K562 (cell line): Measurements from ENCODE around the gene HAP1. TPM values are rescaled to one million over a fixed set of nuclear protein-coding genes. Genes with fewer than 3 reads are reported as not detected.

Experiments used
- ATF1 ChIP-seq, 2 experiments: fragments of 450-650 bp in 1 of 2; IDR thresholded peaks; 2 replicates each; pipeline ENCODE4 v1.6.1; 2016; ENCODE audit warnings: missing compliant biosample characterization in 1 of 2, missing genetic modification characterization in 1 of 2
- CEBPG ChIP-seq, 3 experiments: fragments of 200-800 bp in 1 of 3; sonication (Bioruptor generic) in 1 of 3; sonication (generic) in 1 of 3; formaldehyde crosslinking in 1 of 3; IDR thresholded peaks in 2 of 3; conservative IDR thresholded peaks in 1 of 3; 2 replicates each; pipeline versions ENCODE4 v1.6.1 to v1.8.0; 2016 to 2022; ENCODE audit warnings: missing compliant biosample characterization in 2 of 3, missing genetic modification characterization in 2 of 3, mild to moderate bottlenecking in 1 of 3, missing genetic modification reagents in 1 of 3
- CHD1 ChIP-seq: fragments of 200-600 bp; sonication (generic); IDR thresholded peaks from one replicate; pipeline ENCODE4 v1.6.1; 2012; ENCODE audit warnings: mild to moderate bottlenecking, moderate library complexity, low read length, inconsistent platforms
- ETV1 ChIP-seq: fragments of 450-650 bp; conservative IDR thresholded peaks from 2 replicates; pipeline ENCODE4 v1.6.1; 2016; ENCODE audit warnings: missing genetic modification characterization, control low read depth, low read depth, missing compliant biosample characterization
- JUND ChIP-seq, 2 experiments: IDR thresholded peaks; 2 replicates in 1 of 2; 3 replicates in 1 of 2; pipeline ENCODE4 v1.6.1; 2011; ENCODE audit warnings: borderline replicate concordance in 2 of 2, low read depth in 2 of 2, low read length in 2 of 2, improper control_type of control experiment in 1 of 2, missing biosample characterization in 1 of 2, missing genetic modification characterization in 1 of 2, missing genetic modification reagents in 1 of 2
- KDM1A ChIP-seq, 2 experiments: fragments of 450-650 bp; IDR thresholded peaks; 2 replicates each; pipeline ENCODE4 v1.6.1; 2016; ENCODE audit warnings: mild to moderate bottlenecking in 2 of 2
- MIER1 ChIP-seq: fragments of 450-650 bp; IDR thresholded peaks from 2 replicates; pipeline ENCODE4 v1.6.1; 2016; ENCODE audit warnings: antibody characterized with exemption, mild to moderate bottlenecking, low read depth
- POLR2H ChIP-seq: IDR thresholded peaks from 2 replicates; pipeline ENCODE4 v1.6.1; 2016; ENCODE audit warnings: missing genetic modification characterization, low read depth, mild to moderate bottlenecking, control low read depth, missing compliant biosample characterization, moderate library complexity
- RAD51 ChIP-seq: fragments of 450-650 bp; IDR thresholded peaks from 2 replicates; pipeline ENCODE4 v1.7.1; 2016; ENCODE audit warnings: low read depth, mild to moderate bottlenecking, borderline replicate concordance
- RCOR1 ChIP-seq, 2 experiments: IDR thresholded peaks; 2 replicates each; pipeline ENCODE4 v1.6.1; 2012; ENCODE audit warnings: low read depth in 2 of 2, low read length in 2 of 2, borderline replicate concordance in 1 of 2, improper control_type of control experiment in 1 of 2
- SMAD2 ChIP-seq: fragments of 150-350 bp; IDR thresholded peaks from 2 replicates; pipeline ENCODE4 v1.6.1; 2014; ENCODE audit warnings: low read depth, mild to moderate bottlenecking, low read length
- TOE1 ChIP-seq, 2 experiments: fragments of 450-650 bp in 1 of 2; sonication (generic) in 1 of 2; formaldehyde crosslinking in 1 of 2; IDR thresholded peaks; 2 replicates each; pipeline versions ENCODE4 v1.7.1 to v1.8.0; 2016 to 2022; ENCODE audit warnings: borderline replicate concordance in 2 of 2, mild to moderate bottlenecking in 2 of 2, antibody characterized with exemption in 1 of 2, inconsistent platforms in 1 of 2, low read depth in 1 of 2, missing genetic modification reagents in 1 of 2, moderate library complexity in 1 of 2
- ZNF121 ChIP-seq: sonication (generic); formaldehyde crosslinking; conservative IDR thresholded peaks from 2 replicates; pipeline ENCODE4 v1.8.0; 2022; ENCODE audit warnings: missing genetic modification reagents
- ZNF124 ChIP-seq: sonication (generic); formaldehyde crosslinking; IDR thresholded peaks from 2 replicates; pipeline ENCODE4 v1.8.1; 2022; ENCODE audit warnings: missing genetic modification reagents
- ZNF174 ChIP-seq: fragments of 250-450 bp; sonication (Bioruptor Pico); IDR thresholded peaks from 2 replicates; pipeline ENCODE4 v1.4.0; 2020; ENCODE audit warnings: mild to moderate bottlenecking
- ZNF318 ChIP-seq, 2 experiments: fragments of 450-650 bp; IDR thresholded peaks; 2 replicates each; pipeline ENCODE4 v1.6.1; 2016; ENCODE audit warnings: mild to moderate bottlenecking in 2 of 2, borderline replicate concordance in 1 of 2, low read depth in 1 of 2, moderate library complexity in 1 of 2
- ZNF589 ChIP-seq: fragments of 200-800 bp; sonication (Bioruptor generic); IDR thresholded peaks from 2 replicates; pipeline ENCODE4 v1.6.1; 2016; ENCODE audit warnings: low read depth, missing genetic modification characterization, missing compliant biosample characterization
- polyA plus RNA-seq, 8 experiments: library from polyadenylated mRNA; depleted of rRNA in 4 of 8; stranded (reverse) in 5 of 8; unstranded in 3 of 8; fragments of >200 nt; fragmentation: Nextera tagmentation in 2 of 8; fragmentation: Illumina TruSeq in 1 of 8; extraction: Ambion mirVana in 2 of 8; extraction: Trizol in 1 of 8; gene quantifications; 2 replicates each; pipeline versions ENCODE4 v1.2.1 to v1.2.3, GENCODE V29; 2011 to 2014; ENCODE audit warnings: inconsistent platforms in 1 of 8, missing spikeins in 1 of 8
- total RNA-seq, 7 experiments: library from RNA; depleted of rRNA in 6 of 7; stranded (reverse); fragments of >200 nt in 6 of 7; fragmentation: Illumina TruSeq in 2 of 7; extraction: Trizol in 2 of 7; gene quantifications; 2 replicates each; pipeline versions ENCODE4 v1.2.1 to v1.2.3, GENCODE V29; 2011 to 2021; ENCODE audit warnings: low replicate concordance in 1 of 7

HAP1 gene
- total and polyA plus RNA-seq, 9 of the 15 experiments (the other 6 are each of a cell fraction or from before 2014, with no cell fraction given), result under 0.01 to 0.09 (median 0.04) TPM; not detected in 6

DNA sequence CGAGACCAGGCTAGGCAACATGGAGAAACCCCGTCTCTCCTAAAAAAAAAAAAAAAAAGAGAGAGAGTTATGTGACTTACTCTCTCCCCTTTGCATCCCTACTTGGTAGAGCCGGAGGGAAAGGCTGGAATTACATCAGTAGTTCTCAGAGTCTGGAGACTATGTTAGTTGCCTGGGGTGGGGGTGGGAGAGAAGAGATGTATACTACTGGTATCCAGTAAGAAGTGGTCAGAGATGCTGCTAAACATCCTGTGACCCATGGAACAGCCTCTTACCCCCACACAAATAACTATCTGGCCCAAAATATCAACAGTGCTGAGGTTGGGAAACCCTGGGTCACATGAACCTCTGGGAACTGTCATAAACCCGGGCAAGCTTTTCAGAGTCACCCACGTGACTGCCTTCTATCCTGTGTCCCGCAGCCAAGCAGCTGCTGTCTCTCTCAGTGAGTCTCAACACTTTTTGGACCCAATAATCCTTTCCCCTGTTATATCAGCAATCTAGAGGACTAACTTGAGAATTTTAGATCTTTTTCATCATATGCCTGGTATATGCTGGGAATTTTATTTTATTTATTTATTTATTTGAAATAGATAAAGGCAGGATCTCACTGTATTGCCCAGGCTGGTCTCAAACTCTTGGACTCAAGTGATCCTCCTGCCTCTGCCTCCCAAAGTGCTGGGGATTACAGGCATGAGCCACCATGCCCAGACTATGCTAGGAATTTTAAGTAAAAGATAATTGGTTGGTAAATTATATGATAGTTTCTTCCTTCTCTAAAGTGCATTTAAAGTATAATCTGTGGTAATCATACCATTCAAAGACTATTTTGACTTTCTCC lies 37.1 kb downstream of the HAP1 start (continued):
- no peak for TF ChIP-seq POLR2H (tag)
- TF ChIP-seq ZNF124 (CRISPR knock-in tag), result no peak
- no peak for TF ChIP-seq CEBPG (CRISPR knock-in tag; IDR thresholded peaks at IDR 0.05)
- peak; percentile 55 to 81 for TF ChIP-seq CEBPG (tag; conservative IDR thresholded peaks at IDR 0.05 in 1 of 2, IDR thresholded peaks at IDR 0.05 in 1 of 2)
- TF ChIP-seq ETV1 (tag), result no peak
- TF ChIP-seq JUND (IDR thresholded peaks at IDR 0.05; ENCODE audit: borderline replicate concordance, low read depth, low read length), result peak; percentile 30; the same call in 1 of the 2 replicates
- no peak for TF ChIP-seq JUND (tag; IDR thresholded peaks at IDR 0.05; ENCODE audit: borderline replicate concordance, low read depth, low read length)
- no peak for TF ChIP-seq ZNF174 (CRISPR knock-in tag)
- TF ChIP-seq SMAD2, result no peak
- 0 out of 4 replicates have a peak, but pooled peaks of 1 of the 2 experiments have one; percentile 15 for TF ChIP-seq ZNF318 (IDR thresholded peaks at IDR 0.05; ENCODE audit: borderline replicate concordance in 1 of 2, low read depth in 1 of 2)
- no peak for TF ChIP-seq ZNF589 (CRISPR knock-in tag)
- no peak for TF ChIP-seq CHD1
- TF ChIP-seq RCOR1 (IDR thresholded peaks at IDR 0.05; ENCODE audit: borderline replicate concordance in 1 of 2, low read depth in 2 of 2, low read length in 2 of 2), result peak in 1 of 2 experiments; percentile 62; a peak in 1 of 4 replicates
- TF ChIP-seq MIER1, result no peak
- peak; percentile 92 for TF ChIP-seq RAD51
- no peak for TF ChIP-seq ATF1 (CRISPR knock-in tag; IDR thresholded peaks at IDR 0.05)
- TF ChIP-seq ATF1 (tag; IDR thresholded peaks at IDR 0.05), result 0 out of 2 replicates have a peak, but pooled peaks have one; percentile 9
- peak; percentile 74 for TF ChIP-seq ZNF121
- TF ChIP-seq KDM1A (IDR thresholded peaks at IDR 0.05), result peak in 1 of 2 experiments; percentile 24; a peak in 1 of 4 replicates
- TF ChIP-seq TOE1 (IDR thresholded peaks at IDR 0.05; ENCODE audit: borderline replicate concordance), result peak; percentile 92
- TF ChIP-seq TOE1 (CRISPR knock-in tag; IDR thresholded peaks at IDR 0.05; ENCODE audit: borderline replicate concordance, low read depth), result no peak
